Immature natural killer cell (primary cell): ENCODE results near the gene PTPRH. TPM values are rescaled to one million over a fixed set of nuclear protein-coding genes. Genes with fewer than 3 reads are reported as not detected.
"Not testable (repeated sequence)": the region's sequence is repeated elsewhere in the genome, so short reads cannot be mapped to it uniquely, and the experiment has no call there.

Experiments
- DNase-seq, 3 donors: peaks; one replicate each; pipeline ENCODE4 v3.0.0; 2022; ENCODE audit warnings: mixed read lengths in 1 of 3
- H3K27ac Mint-ChIP-seq, 6 donors: one replicate each; pipeline ENCODE4 v1.8.0; 2020; ENCODE audit warnings: mixed read lengths in 6 of 6, mild to moderate bottlenecking in 5 of 6, inconsistent platforms in 4 of 6, moderate library complexity in 3 of 6
- H3K27me3 Mint-ChIP-seq, 3 donors: one replicate each; pipeline ENCODE4 v1.8.0; 2020 to 2021; ENCODE audit warnings: low read depth in 3 of 3, mild to moderate bottlenecking in 3 of 3, mixed read lengths in 3 of 3, moderate library complexity in 3 of 3, inconsistent platforms in 1 of 3
- H3K36me3 Mint-ChIP-seq, 3 donors: one replicate each; pipeline ENCODE4 v1.8.0; 2020; ENCODE audit warnings: mixed read lengths in 3 of 3, inconsistent platforms in 2 of 3, mild to moderate bottlenecking in 2 of 3
- H3K4me1 Mint-ChIP-seq, 2 donors: one replicate each; pipeline ENCODE4 v1.8.0; 2020; ENCODE audit warnings: inconsistent platforms in 2 of 2, mild to moderate bottlenecking in 2 of 2, mixed read lengths in 2 of 2, moderate library complexity in 1 of 2
- H3K4me3 Mint-ChIP-seq, 5 donors: one replicate each; pipeline ENCODE4 v1.8.0; 2020; ENCODE audit warnings: mild to moderate bottlenecking in 5 of 5, mixed read lengths in 5 of 5, inconsistent platforms in 3 of 5, moderate library complexity in 3 of 5
- H3K9me3 Mint-ChIP-seq, 6 donors: one replicate each; pipeline ENCODE4 v1.8.0; 2020; ENCODE audit warnings: mild to moderate bottlenecking in 6 of 6, mixed read lengths in 6 of 6, inconsistent platforms in 4 of 6, moderate library complexity in 3 of 6
- polyA plus RNA-seq, 3 donors: library from polyadenylated mRNA; unstranded; fragments of 300-500 nt; fragmentation: Illumina TruSeq; gene quantifications; one replicate each; pipeline ENCODE4 v1.2.3, GENCODE V29; 2021

Gene PTPRH
- polyA plus RNA-seq, 3 donors from 2014 or later, result not detected

DNA sequence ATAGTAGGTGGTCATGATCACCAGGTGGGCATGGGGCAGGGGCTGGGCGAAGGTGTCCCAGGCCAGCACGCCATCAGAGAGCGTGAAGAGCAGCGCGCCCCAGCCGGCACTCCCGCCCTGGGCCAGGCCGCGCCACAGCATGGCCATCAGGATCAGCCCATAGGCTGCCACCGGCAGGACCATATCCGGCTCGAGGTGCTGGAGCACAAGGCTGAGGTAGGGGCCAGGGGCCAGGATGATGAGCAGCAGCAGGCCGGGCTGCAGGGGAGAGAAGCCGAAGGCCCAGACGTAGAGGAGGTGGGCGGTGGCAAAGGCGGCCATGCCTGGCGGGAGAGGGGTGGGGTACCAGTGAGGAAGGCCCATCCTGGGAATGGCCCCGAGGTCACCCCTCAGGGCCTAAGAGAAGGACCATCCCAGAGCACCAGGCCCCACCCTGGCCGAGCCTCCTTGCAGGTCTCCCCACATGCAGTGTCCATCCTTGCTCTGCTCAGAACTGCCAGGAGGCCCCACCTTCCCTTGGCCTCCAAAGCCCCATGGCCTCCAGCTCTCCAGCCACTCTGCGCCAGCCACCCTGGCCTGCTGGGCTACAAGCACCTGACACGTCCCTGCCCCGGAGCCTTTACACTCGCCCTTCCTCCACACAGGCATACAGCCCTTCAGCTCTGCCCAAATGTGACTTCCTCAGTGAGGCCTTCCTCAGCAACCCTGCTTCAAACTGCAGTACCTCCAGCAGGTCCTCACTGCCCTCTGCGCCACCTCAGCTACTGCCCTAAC is 18.1 kb upstream of the PTPRH start:
- peaks cover 0 to 4% (median 0%) of the 10 kb centered on the region in 3 donors for H3K27me3 Mint-ChIP-seq
- peaks cover under 1 to 7% of the 10 kb centered on the region in 2 donors for H3K4me1 Mint-ChIP-seq
- H3K36me3 Mint-ChIP-seq, result peaks cover 0 to 3% (median 0%) of the 10 kb centered on the region in 3 donors
- DNase-seq, result no peak
- H3K9me3 Mint-ChIP-seq, result no peaks in the 10 kb centered on the region
- peak overlapping the region in 1 of 6 donors; percentile 53 for H3K27ac Mint-ChIP-seq
- H3K4me3 Mint-ChIP-seq, result no peak overlapping the region

- H3K27me3 Mint-ChIP-seq, result peaks cover 0 to 4% (median 0%) of the 10 kb centered on the region in 3 donors
- H3K36me3 Mint-ChIP-seq, result peaks cover 0 to 3% (median 0%) of the 10 kb centered on the region in 3 donors
- H3K9me3 Mint-ChIP-seq, result no peaks in the 10 kb centered on the region
- H3K4me1 Mint-ChIP-seq, result peaks cover 0 to 7% of the 10 kb centered on the region in 2 donors
- no peak overlapping the region for H3K27ac Mint-ChIP-seq
- DNase-seq, result no peak
- no peak overlapping the region for H3K4me3 Mint-ChIP-seq
Observed at GRCh38 chr19:55226788-55227187, 17.5 kb upstream of the PTPRH start.

GRCh38 chr19:55226273-55226672 is 17.0 kb upstream of the PTPRH start:
- H3K27me3 Mint-ChIP-seq, result peaks cover 0 to 4% (median 0%) of the 10 kb centered on the region in 3 donors
- H3K27ac Mint-ChIP-seq, result peak overlapping the region in 1 of 6 donors; percentile 24
- no peak for DNase-seq
- peaks cover 0 to 7% of the 10 kb centered on the region in 2 donors for H3K4me1 Mint-ChIP-seq
- H3K9me3 Mint-ChIP-seq, result no peaks in the 10 kb centered on the region
- H3K36me3 Mint-ChIP-seq, result peaks cover 0 to 3% (median 0%) of the 10 kb centered on the region in 3 donors
- H3K4me3 Mint-ChIP-seq, result no peak overlapping the region

DNA sequence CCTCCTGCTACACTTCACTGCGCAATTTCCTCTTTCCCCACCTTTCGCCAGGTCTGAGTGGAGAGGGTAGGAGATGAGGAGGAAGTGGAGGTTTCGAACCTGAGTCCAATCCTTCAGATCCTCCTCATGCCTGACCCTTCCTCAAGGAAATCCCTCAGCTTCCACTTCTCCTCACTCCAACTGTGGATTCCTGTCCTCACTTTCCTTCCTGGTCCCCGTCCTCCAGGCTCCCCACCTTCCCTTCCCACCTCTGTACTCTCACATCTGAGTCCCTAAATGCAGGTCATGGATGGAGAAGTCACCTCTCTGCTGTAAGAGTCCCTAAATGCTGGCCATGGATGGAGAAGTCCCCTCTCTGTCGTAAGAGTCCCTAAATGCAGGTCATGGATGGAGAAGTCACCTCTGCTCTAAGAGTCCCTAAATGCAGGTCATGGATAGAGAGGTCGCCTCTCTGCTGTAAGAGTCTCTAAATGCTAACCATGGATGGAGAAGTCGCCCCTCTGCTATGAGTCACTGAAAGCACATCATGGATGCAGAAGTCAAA is 16.2 kb upstream of the PTPRH start:
- Mint-ChIP-seq H3K9me3 (no peaks in the 10 kb centered on the region), H3K36me3 (peaks cover 0 to 9% (median 0%) of the 10 kb centered on the region in 3 donors), H3K27ac (peak overlapping the region in 4 of 6 donors; percentile 2 to 79 (median 44)), H3K4me3 (no peak overlapping the region), H3K4me1 (peaks cover 0 to 7% of the 10 kb centered on the region in 2 donors), H3K27me3 (peaks cover 0 to 4% (median 0%) of the 10 kb centered on the region in 3 donors)
- DNase-seq, result no peak

DNA sequence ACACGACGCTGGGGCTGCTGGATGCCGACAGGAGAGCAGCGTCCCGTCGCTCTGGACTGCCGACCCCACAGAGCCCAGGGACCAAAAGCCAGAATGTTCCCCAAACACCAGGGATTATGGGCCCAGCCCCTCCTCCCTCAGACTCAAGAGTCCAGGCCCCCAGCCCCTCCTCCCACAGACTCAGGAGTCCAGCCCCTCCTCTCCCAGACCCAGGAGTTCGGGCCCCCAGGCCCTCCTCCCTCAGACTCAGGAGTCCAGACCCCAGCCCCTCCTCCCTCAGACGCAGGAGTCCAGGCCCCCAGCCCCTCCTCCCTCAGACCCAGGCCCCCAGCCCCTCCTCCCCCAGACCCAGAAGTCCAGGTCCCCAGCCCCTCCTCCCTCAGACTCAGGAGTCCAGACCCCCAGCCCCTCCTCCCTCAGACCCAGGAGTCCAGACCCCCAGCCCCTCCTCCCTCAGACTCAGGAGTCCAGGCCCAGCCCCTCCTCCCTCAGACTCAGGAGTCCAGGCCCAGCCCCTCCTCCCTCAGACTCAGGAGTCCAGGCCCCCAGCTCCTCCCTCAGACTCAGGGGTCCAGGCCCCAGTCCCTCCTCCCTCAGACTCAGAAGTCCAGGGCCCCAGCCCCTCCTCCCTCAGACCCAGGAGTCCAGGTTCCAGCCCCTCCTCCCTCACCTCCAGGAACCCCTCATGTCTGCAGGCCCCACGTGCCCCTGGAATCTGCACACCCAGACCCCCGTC is 15.5 kb upstream of the PTPRH start:
- peaks cover 0 to 12% (median 0%) of the 10 kb centered on the region in 3 donors for H3K36me3 Mint-ChIP-seq
- not testable (repeated sequence) for H3K9me3 Mint-ChIP-seq, DNase-seq, H3K4me1 Mint-ChIP-seq, H3K27me3 Mint-ChIP-seq, H3K4me3 Mint-ChIP-seq, H3K27ac Mint-ChIP-seq

DNA sequence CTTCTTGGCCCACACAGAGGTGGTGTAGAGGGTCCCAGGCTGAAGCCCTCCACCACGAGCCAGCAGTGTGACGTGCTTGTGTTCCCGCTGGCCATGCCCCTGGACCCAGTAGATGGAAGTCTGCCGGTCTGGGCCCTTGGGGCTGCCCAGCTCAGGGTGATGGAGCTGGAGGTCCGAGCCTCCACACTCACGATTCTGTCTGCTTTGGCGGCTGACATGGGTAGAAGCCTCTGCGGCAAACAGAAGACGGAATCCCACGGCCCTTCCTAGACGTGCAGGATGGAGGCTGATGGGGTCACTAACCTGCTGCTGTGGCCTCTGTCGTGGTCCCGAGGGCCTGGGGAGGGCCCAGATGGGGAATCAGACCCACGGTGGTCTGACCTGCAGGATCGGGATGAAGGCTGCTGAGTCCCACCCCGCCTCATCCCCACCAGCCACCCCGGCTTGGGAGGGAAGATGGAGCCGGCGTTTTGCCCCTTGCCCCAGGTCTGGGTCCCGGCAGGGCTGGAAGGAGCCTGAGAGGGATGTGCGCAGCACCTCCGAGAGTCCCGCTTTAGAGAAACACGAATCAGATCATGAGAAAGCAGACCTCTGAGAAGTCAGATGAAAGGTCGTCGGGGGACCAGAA is 14.9 kb upstream of the PTPRH start:
- no peak overlapping the region for H3K27ac Mint-ChIP-seq
- peaks cover 0 to 12% (median 0%) of the 10 kb centered on the region in 3 donors for H3K36me3 Mint-ChIP-seq
- H3K27me3 Mint-ChIP-seq, result peaks cover 0 to 3% (median 0%) of the 10 kb centered on the region in 3 donors
- peaks cover 0 to 9% of the 10 kb centered on the region in 2 donors for H3K4me1 Mint-ChIP-seq
- no peak overlapping the region for H3K4me3 Mint-ChIP-seq
- no peaks in the 10 kb centered on the region for H3K9me3 Mint-ChIP-seq
- no peak for DNase-seq

DNA sequence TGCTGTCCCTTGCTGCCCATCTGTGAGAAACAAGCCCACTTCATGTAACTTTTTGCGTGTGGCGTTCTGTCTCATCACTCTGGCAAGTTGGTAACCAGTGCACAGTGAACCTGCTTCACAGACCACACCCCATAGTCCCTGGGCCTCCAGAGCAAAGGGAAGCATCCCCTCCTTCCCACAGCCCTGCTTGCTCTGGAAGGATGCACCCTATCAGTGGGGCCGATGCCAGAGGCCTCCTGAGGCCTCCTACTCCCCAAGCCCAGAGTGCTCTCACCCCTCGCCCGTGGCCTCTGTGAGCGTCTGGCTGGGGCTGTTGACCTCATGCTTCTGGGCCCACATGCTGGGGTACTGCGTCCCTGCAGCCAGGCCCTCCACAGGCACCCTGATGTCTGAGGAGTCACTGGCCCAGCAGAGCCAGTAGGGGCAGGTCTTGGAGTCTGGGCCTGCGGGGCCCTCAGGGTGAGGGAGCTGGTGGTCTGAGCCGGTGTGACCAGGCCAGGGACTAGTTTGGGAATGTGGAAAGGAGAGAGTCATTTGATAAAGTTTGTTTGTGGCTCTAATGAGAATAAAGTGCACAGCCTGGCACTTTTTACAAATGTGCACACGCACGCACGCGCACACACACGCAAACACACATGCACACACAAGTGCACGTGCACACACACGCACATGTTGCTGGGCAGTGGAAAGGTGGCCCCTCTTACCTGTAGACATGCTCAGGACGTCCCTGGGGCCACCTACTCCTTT is 14.2 kb upstream of the PTPRH start:
- peaks cover 0 to 12% (median 0%) of the 10 kb centered on the region in 3 donors for H3K36me3 Mint-ChIP-seq
- no peak overlapping the region for H3K4me3 Mint-ChIP-seq
- H3K27me3 Mint-ChIP-seq, result peaks cover 0 to 2% (median 0%) of the 10 kb centered on the region in 3 donors
- H3K4me1 Mint-ChIP-seq, result peaks cover 0 to 9% of the 10 kb centered on the region in 2 donors
- H3K27ac Mint-ChIP-seq, result peak overlapping the region in 3 of 6 donors; percentile 16 to 55 (median 30)
- no peak for DNase-seq
- no peaks in the 10 kb centered on the region for H3K9me3 Mint-ChIP-seq

DNA sequence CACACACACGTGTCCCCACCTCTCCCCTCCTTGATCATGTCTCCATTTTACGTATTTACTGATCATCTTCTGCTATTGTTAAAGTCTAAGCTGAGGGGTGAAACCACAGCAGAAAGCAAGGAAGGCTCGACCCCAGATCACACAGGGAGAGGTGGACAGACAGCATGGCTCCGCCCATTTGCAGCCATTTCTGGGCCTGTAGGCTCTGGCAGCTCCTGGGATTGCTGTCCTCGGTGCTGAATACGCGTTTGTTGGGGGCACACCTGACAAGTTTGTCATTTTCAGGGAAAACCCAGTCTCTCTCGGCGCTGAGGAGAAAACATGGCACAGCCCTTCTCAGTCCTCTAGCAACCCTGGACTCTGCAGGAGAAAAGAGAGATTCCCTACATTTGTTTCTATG is 11.2 kb upstream of the PTPRH start:
- no peak overlapping the region for H3K4me3 Mint-ChIP-seq
- no peak for DNase-seq
- H3K27me3 Mint-ChIP-seq, result peaks cover 7 to 15% (median 8%) of the 10 kb centered on the region in 3 donors

DNA sequence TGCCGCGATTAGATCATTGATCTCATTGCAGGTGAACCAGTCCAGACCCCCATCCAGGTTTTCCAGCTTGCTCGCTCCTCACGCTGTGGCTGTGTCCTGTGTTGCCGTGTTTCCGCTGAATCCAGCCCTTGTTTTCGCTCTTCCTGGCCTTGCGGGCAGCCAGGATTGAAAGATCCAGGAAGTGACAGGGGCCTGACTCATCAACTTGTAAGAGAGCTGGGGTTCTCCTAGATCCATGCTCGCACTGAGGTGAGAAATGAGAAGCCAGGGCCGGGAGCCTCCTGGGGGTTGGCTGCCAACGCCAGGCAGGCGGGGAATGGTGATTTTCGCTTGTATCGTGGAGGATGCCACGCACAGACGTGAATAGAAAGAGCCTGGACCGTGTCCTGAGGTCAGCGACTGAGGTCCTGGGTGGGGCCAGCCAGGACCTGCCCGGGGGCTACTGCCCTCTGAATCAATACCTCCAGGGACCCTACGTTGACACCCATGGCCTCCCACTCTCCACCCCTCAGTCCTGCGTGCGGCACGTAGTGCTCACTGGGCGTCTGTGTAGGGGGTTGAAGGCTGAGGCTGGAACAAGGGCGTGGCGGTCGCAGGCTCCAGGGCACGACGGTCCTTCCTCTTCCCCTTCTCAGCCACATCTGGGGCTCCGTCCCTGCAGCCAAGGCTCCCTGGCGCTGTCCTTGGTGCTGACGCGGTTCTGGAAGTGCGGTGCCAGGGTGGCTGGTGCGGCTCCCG is 7.3 kb upstream of the PTPRH start:
- Mint-ChIP-seq H3K27me3 (peaks cover 6 to 22% (median 9%) of the 10 kb centered on the region in 3 donors), H3K4me3 (peak overlapping the region in 2 of 5 donors; percentile 44 to 56), H3K36me3 (peaks cover 0 to 12% (median 7%) of the 10 kb centered on the region in 3 donors), H3K4me1 (peaks cover 11 to 17% of the 10 kb centered on the region in 2 donors), H3K27ac (peak overlapping the region in 1 of 6 donors; percentile 76), H3K9me3 (peaks cover 0 to 5% (median 4%) of the 10 kb centered on the region in 6 donors)
- peak; percentile 20 to 34 (median 21) for DNase-seq

More for the DNA sequence above, 11.2 kb upstream of the PTPRH start:
- peaks cover 11 to 16% of the 10 kb centered on the region in 2 donors for H3K4me1 Mint-ChIP-seq
- peak overlapping the region in 1 of 6 donors; percentile 2 for H3K27ac Mint-ChIP-seq
- no peaks in the 10 kb centered on the region for H3K9me3 Mint-ChIP-seq
- H3K36me3 Mint-ChIP-seq, result peaks cover 0 to 9% (median 3%) of the 10 kb centered on the region in 3 donors

DNA sequence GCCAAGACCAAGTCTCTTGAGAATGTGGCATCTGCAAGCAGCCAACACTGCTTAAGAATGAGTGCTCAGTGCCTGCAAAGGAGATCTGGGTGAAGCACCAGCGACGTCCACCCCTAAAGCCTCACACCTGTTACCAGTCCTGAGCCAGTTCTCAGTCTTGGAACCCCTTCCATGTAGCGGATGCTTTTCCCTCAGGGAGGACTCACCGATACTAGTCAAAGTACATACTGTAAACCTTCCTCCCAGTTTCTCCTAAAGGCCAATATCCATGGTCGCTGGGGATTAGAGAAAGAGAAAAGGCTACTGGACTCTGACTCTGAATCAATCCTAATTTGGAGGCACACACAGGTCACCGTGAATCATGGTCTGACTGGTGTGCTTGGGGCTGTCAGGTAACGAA is 4.2 kb upstream of the PTPRH start:
- DNase-seq, result no peak
- Mint-ChIP-seq H3K36me3 (peaks cover 0 to 7% (median 3%) of the 10 kb centered on the region in 3 donors), H3K27ac (no peak overlapping the region), H3K27me3 (peaks cover 6 to 23% (median 9%) of the 10 kb centered on the region in 3 donors), H3K4me3 (no peak overlapping the region), H3K4me1 (peaks cover 11 to 15% of the 10 kb centered on the region in 2 donors), H3K9me3 (peaks cover 0 to 5% (median 4%) of the 10 kb centered on the region in 6 donors)

- Mint-ChIP-seq H3K4me3 (no peak overlapping the region), H3K27ac (no peak overlapping the region), H3K4me1 (peaks cover 11 to 15% of the 10 kb centered on the region in 2 donors), H3K27me3 (peaks cover 6 to 20% (median 9%) of the 10 kb centered on the region in 3 donors), H3K9me3 (peaks cover 0 to 5% (median 4%) of the 10 kb centered on the region in 6 donors), H3K36me3 (peaks cover 0 to 7% (median 3%) of the 10 kb centered on the region in 3 donors)
- peak; percentile 11 to 36 (median 13) for DNase-seq
Observed at GRCh38 chr19:55212447-55212846, 3.1 kb upstream of the PTPRH start.
